Glutamatergic neuron (in vitro differentiated cells): ENCODE results near the gene EMC1. TPM values are rescaled to one million over a fixed set of nuclear protein-coding genes. Genes with fewer than 3 reads are reported as not detected.

ENCODE experiments used
- DNase-seq: peaks from one replicate; pipeline ENCODE4 v3.0.0; 2022
- H3K27ac Mint-ChIP-seq: one replicate; pipeline ENCODE4 v1.8.0; 2020; ENCODE audit warnings: mild to moderate bottlenecking, mixed read lengths, inconsistent platforms; ENCODE audit not compliant: unreplicated experiment
- H3K27me3 Mint-ChIP-seq: one replicate; pipeline ENCODE4 v1.8.0; 2020; ENCODE audit warnings: mild to moderate bottlenecking, moderate library complexity, mixed read lengths, inconsistent platforms; ENCODE audit not compliant: unreplicated experiment
- H3K36me3 Mint-ChIP-seq: one replicate; pipeline ENCODE4 v1.8.0; 2020; ENCODE audit warnings: mild to moderate bottlenecking, mixed read lengths, inconsistent platforms; ENCODE audit not compliant: unreplicated experiment
- H3K4me1 Mint-ChIP-seq: one replicate; pipeline ENCODE4 v1.8.0; 2020; ENCODE audit warnings: mild to moderate bottlenecking, low read depth, mixed read lengths, inconsistent platforms; ENCODE audit not compliant: unreplicated experiment
- H3K4me3 Mint-ChIP-seq: one replicate; pipeline ENCODE4 v1.8.0; 2020; ENCODE audit warnings: mild to moderate bottlenecking, mixed read lengths, inconsistent platforms; ENCODE audit not compliant: unreplicated experiment
- H3K9me3 Mint-ChIP-seq: one replicate; pipeline ENCODE4 v1.8.0; 2020; ENCODE audit warnings: mild to moderate bottlenecking, moderate library complexity, mixed read lengths, inconsistent platforms; ENCODE audit not compliant: unreplicated experiment
- total RNA-seq: library from RNA; stranded (reverse); fragmentation: NEBNext Ultra II Directional; extraction: Animal tissue kit (Norgen Biotek cat#: 25700); gene quantifications from one replicate; pipeline ENCODE4 v1.2.1, GENCODE V29; 2021; ENCODE audit not compliant: unreplicated experiment
- TF ChIP-seq, protein P1 (sequence below): fragments of 200-600 bp; sonication (generic); IDR thresholded peaks from one replicate; pipeline ENCODE4 v1.5.0; 2021; ENCODE audit not compliant: partially characterized antibody, unreplicated experiment

Gene EMC1
- total RNA-seq, 1 donor from 2014 or later = 98.9 TPM

DNA sequence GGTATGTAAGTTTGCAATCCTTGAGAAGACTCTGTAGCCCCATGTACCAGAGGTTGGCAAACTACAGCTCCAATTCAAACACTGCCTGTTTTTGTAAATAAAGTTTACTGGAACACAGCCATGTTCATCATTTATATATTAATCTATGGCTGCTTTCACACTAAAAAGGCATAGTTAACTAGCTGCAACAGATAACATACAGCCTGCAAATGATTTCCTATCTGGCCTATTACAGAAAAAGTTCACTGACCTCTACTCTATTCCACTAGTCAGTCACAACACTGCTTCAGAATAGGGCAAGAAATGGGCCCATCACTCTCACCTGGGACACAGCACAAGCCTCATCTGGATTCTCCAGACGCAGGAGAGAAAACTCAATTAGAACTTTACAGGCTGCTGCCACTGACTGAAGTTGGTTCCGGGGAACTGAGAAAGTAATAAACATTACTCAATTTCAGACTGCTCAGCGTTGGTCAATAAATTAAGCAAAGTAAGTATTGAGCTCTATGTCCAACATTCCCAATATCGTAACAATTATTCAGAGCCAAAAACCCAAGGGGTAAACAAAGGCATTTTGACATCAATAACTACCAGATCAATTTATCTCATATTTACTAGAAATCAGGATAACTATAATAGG is 51.9 kb downstream of the EMC1 start:
- H3K36me3 Mint-ChIP-seq = no peaks in the 10 kb centered on the region
- no peak overlapping the region for H3K27ac Mint-ChIP-seq
- TF ChIP-seq, protein P1, sequence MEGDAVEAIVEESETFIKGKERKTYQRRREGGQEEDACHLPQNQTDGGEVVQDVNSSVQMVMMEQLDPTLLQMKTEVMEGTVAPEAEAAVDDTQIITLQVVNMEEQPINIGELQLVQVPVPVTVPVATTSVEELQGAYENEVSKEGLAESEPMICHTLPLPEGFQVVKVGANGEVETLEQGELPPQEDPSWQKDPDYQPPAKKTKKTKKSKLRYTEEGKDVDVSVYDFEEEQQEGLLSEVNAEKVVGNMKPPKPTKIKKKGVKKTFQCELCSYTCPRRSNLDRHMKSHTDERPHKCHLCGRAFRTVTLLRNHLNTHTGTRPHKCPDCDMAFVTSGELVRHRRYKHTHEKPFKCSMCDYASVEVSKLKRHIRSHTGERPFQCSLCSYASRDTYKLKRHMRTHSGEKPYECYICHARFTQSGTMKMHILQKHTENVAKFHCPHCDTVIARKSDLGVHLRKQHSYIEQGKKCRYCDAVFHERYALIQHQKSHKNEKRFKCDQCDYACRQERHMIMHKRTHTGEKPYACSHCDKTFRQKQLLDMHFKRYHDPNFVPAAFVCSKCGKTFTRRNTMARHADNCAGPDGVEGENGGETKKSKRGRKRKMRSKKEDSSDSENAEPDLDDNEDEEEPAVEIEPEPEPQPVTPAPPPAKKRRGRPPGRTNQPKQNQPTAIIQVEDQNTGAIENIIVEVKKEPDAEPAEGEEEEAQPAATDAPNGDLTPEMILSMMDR = no peak

GRCh38 chr1:19198820-19199219 is 52.5 kb downstream of the EMC1 start:
- TF ChIP-seq, protein P1 = no peak
- Mint-ChIP-seq H3K9me3 (no peaks in the 10 kb centered on the region), H3K36me3 (no peaks in the 10 kb centered on the region), H3K4me1 (peaks cover 8% of the 10 kb centered on the region), H3K27me3 (no peaks in the 10 kb centered on the region), H3K4me3 (no peak overlapping the region), H3K27ac (no peak overlapping the region)
- no peak for DNase-seq

More for the DNA sequence above, 51.9 kb downstream of the EMC1 start:
- no peaks in the 10 kb centered on the region for H3K9me3 Mint-ChIP-seq
- H3K4me3 Mint-ChIP-seq = no peak overlapping the region
- H3K27me3 Mint-ChIP-seq = no peaks in the 10 kb centered on the region
- H3K4me1 Mint-ChIP-seq = peaks cover 8% of the 10 kb centered on the region
- no peak for DNase-seq

GRCh38 chr1:19197845-19198244 is 53.5 kb downstream of the EMC1 start:
- H3K27me3 Mint-ChIP-seq = no peaks in the 10 kb centered on the region
- no peak overlapping the region for H3K4me3 Mint-ChIP-seq
- H3K9me3 Mint-ChIP-seq = no peaks in the 10 kb centered on the region
- no peaks in the 10 kb centered on the region for H3K36me3 Mint-ChIP-seq
- no peak overlapping the region for H3K27ac Mint-ChIP-seq
- DNase-seq = no peak
- TF ChIP-seq, protein P1 = no peak
- H3K4me1 Mint-ChIP-seq = peaks cover 8% of the 10 kb centered on the region

DNA sequence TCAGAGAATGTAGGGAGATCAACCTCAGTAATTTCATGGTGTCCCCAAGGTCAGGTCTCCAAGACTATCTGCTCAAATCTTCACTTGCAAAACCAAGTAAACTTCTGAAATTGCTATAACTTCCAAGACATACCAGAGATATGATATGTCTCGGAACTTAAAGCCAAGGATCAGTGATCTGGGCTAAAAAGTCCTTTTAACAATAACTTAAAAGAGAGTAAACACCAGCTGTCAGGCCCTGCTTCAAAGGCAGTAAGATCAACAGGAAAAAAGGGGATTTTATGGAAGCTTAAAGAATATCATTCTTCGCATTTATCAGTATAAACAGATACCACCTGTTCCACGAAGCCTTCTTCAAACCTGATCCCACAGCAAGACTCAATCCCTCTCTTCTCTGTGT is 55.0 kb downstream of the EMC1 start:
- H3K27ac Mint-ChIP-seq = no peak overlapping the region
- TF ChIP-seq, protein P1 = no peak
- H3K9me3 Mint-ChIP-seq = no peaks in the 10 kb centered on the region
- no peak overlapping the region for H3K4me3 Mint-ChIP-seq
- no peaks in the 10 kb centered on the region for H3K36me3 Mint-ChIP-seq
- peaks cover 4% of the 10 kb centered on the region for H3K4me1 Mint-ChIP-seq
- DNase-seq = no peak
- H3K27me3 Mint-ChIP-seq = no peaks in the 10 kb centered on the region

DNA sequence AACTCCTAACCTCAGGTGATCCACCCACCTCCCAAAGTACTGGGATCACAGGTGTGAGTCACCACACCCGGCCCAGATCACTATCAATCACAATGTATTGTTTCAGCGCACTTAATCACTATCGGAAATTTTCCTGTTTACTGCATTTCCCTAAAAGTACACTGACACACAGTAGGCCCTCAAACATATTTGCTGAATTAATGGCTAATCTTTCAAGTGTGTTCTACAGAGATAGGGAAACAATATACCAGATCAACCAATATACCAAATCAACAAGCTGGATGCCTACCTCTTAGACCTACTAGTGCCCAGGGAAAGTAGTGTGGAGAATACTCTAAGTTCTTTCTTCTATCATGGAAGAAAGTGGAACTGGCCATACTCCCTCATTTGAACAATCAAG is 58.3 kb downstream of the EMC1 start:
- Mint-ChIP-seq H3K4me1 (peaks cover 3% of the 10 kb centered on the region), H3K27ac (no peak overlapping the region), H3K27me3 (no peaks in the 10 kb centered on the region), H3K9me3 (no peaks in the 10 kb centered on the region), H3K36me3 (no peaks in the 10 kb centered on the region), H3K4me3 (no peak overlapping the region)
- TF ChIP-seq, protein P1 = no peak
- no peak for DNase-seq
